Hepatocyte (in vitro differentiated cells): Measurements from ENCODE around the gene SRPRB. TPM values are rescaled to one million over a fixed set of nuclear protein-coding genes. Genes with fewer than 3 reads are reported as not detected.

ENCODE experiments used
- DNase-seq: peaks from one replicate; pipeline ENCODE4 v3.0.0-alpha.2; 2016; ENCODE audit warnings: low spot score
- H2AFZ ChIP-seq: fragments of 200-600 bp; sonication (generic); 2 replicates; pipeline ENCODE4 v1.6.0; 2016; ENCODE audit warnings: antibody characterized with exemption, mild to moderate bottlenecking
- H3K27ac ChIP-seq: fragments of 200-600 bp; sonication (generic); 2 replicates; pipeline ENCODE4 v1.5.1; 2016; ENCODE audit warnings: mild to moderate bottlenecking
- H3K27me3 ChIP-seq: fragments of 200-600 bp; sonication (generic); 2 replicates; pipeline ENCODE4 v1.6.1; 2016
- H3K36me3 ChIP-seq: fragments of 200-600 bp; sonication (generic); replicated peaks from 2 replicates; pipeline ENCODE4 v1.5.1; 2016; ENCODE audit warnings: low read depth; ENCODE audit not compliant: insufficient read depth
- H3K4me1 ChIP-seq: fragments of 200-600 bp; sonication (generic); 2 replicates; pipeline ENCODE4 v1.5.1; 2016; ENCODE audit warnings: mild to moderate bottlenecking, moderate library complexity; ENCODE audit not compliant: insufficient read depth
- H3K4me2 ChIP-seq: fragments of 200-600 bp; sonication (generic); 2 replicates; pipeline ENCODE4 v1.6.0; 2016
- H3K4me3 ChIP-seq: fragments of 200-600 bp; sonication (generic); 2 replicates; pipeline ENCODE4 v1.5.1; 2016; ENCODE audit warnings: mild to moderate bottlenecking
- H3K79me2 ChIP-seq: fragments of 200-600 bp; sonication (generic); 2 replicates; pipeline ENCODE4 v1.6.0; 2017; ENCODE audit warnings: mild to moderate bottlenecking
- H3K9me2 ChIP-seq: fragments of 200-600 bp; sonication (generic); replicated peaks from 2 replicates; pipeline ENCODE4 v1.6.0; 2017; ENCODE audit warnings: mild to moderate bottlenecking; ENCODE audit not compliant: insufficient read depth
- H3K9me3 ChIP-seq: fragments of 200-600 bp; sonication (generic); 2 replicates; pipeline ENCODE4 v1.5.1; 2016; ENCODE audit warnings: low read depth, mild to moderate bottlenecking
- H4K20me1 ChIP-seq: fragments of 200-600 bp; sonication (generic); 2 replicates; pipeline ENCODE4 v1.6.0; 2016; ENCODE audit warnings: mild to moderate bottlenecking; ENCODE audit not compliant: insufficient read depth, poor library complexity, severe bottlenecking
- CTCF ChIP-seq: fragments of 200-600 bp; sonication (generic); IDR thresholded peaks from 2 replicates; pipeline ENCODE4 v1.5.1; 2016; ENCODE audit warnings: antibody characterized with exemption, mild to moderate bottlenecking; ENCODE audit not compliant: poor library complexity
- EZH2 ChIP-seq: fragments of 200-600 bp; sonication (generic); IDR thresholded peaks from 2 replicates; pipeline ENCODE4 v1.6.1; 2016; ENCODE audit warnings: antibody characterized with exemption, mild to moderate bottlenecking, borderline replicate concordance
- EZH2phosphoT487 ChIP-seq: fragments of 200-600 bp; sonication (generic); IDR thresholded peaks from one replicate; pipeline ENCODE4 v1.6.1; 2018; ENCODE audit warnings: antibody characterized with exemption, mild to moderate bottlenecking, low read depth, moderate library complexity; ENCODE audit not compliant: unreplicated experiment, severe bottlenecking
- WGBS: methylation state at CpG from one replicate; pipeline ENCODE4 v1.1.6; 2016; ENCODE audit warnings: low lambda C conversion rate; ENCODE audit errors: missing lambda C conversion rate; 5-methylcytosine and 5-hydroxymethylcytosine counted together
- polyA plus RNA-seq: library from polyadenylated mRNA; unstranded; fragments of >200 nt; fragmentation: Nextera tagmentation; extraction: Ambion mirVana; gene quantifications from 2 replicates; pipeline ENCODE4 v1.2.1, GENCODE V29; 2016
- total RNA-seq: library from RNA; depleted of rRNA; stranded (reverse); fragments of >200 nt; gene quantifications from 2 replicates; pipeline ENCODE4 v1.2.3, GENCODE V29; 2014

SRPRB gene, protein sequence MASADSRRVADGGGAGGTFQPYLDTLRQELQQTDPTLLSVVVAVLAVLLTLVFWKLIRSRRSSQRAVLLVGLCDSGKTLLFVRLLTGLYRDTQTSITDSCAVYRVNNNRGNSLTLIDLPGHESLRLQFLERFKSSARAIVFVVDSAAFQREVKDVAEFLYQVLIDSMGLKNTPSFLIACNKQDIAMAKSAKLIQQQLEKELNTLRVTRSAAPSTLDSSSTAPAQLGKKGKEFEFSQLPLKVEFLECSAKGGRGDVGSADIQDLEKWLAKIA
- total RNA-seq: 94.3 and 94.4 TPM in 2 replicates
- 107 and 129 TPM in 2 replicates for polyA plus RNA-seq

GRCh38 chr3:133805702-133806475 lies at the start of gene SRPRB:
SRPRB (plus strand) TSS chr3:133805815; CDS start chr3:133805849, 34 bp downstream.
- Histone ChIP-seq H4K20me1 (no peaks in the 10 kb centered on the region), H3K9me3 (no peaks in the 10 kb centered on the region), H3K4me1 (peaks cover 3% of the 10 kb centered on the region), H3K36me3 (no peaks in the 10 kb centered on the region), H2AFZ (peak within 1 kb of the TSS; percentile 87), H3K27ac (peak within 1 kb of the TSS; percentile 74), H3K4me3 (peak within 1 kb of the TSS; percentile 48), H3K4me2 (peak within 1 kb of the TSS; percentile 88), H3K9me2 (no peaks in the 10 kb centered on the region), H3K27me3 (no peaks in the 10 kb centered on the region), H3K79me2 (peaks cover 30% of the 10 kb centered on the region)
- TF ChIP-seq EZH2phosphoT487: no peak
- no peak for TF ChIP-seq CTCF
- TF ChIP-seq EZH2: no peak
- DNase-seq: peak; percentile 97
- WGBS: 1% methylated on average over 53 of the region's 53 CpGs

- TF ChIP-seq CTCF: no peak
- TF ChIP-seq EZH2: no peak
- TF ChIP-seq EZH2phosphoT487: no peak
- Histone ChIP-seq H4K20me1 (no peaks in the 10 kb centered on the region), H3K79me2 (no peaks in the 10 kb centered on the region), H3K4me3 (no peak overlapping the region), H3K27me3 (peaks cover 4% of the 10 kb centered on the region), H2AFZ (no peak overlapping the region), H3K4me1 (no peaks in the 10 kb centered on the region), H3K36me3 (no peaks in the 10 kb centered on the region), H3K9me3 (no peaks in the 10 kb centered on the region), H3K9me2 (no peaks in the 10 kb centered on the region), H3K27ac (no peak overlapping the region), H3K4me2 (no peak overlapping the region)
- DNase-seq: no peak
- WGBS: 93% methylated on average over 20 of the region's 20 CpGs
Observed at GRCh38 chr3:133756716-133757694, 48.6 kb upstream of the SRPRB start.

DNA sequence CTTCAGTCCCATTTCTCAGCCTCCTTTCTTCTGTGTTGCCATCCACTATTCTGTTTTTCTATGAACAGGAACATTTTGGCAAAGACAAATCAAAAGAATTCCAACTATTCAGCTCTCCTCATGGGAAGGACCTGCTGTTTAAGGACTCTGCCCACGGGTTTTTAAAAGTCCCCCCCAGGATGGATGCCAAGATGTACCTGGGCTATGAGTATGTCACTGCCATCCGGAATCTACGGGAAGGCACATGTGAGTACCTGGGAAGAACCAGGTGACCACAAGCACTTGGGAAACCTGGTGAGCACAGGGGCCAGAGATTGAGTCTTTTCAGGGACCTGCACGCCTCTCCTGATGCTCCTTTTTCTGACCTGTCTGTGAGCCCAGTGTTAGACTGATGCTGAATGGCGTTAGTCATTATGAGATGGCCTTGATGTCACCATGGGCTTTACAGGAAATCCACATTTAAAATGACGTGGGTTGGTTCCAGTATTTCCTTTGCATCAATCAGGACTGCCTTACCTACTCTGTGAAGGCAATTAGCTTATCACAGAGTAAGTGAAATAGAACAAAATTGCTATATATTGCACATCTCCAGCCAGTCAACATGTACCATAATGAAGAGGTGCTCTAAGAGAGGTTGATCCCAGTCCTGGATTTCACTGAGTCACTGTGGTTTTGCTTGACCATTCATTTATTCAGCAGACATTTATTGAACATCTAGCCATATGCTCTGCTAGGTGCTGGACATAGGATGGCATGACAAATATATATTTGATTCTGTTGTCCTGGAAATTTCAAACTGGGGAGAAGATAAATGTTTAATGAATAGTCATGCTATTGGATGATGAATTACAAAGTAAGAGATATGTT lies 47.7 kb upstream of the SRPRB start:
- Histone ChIP-seq H3K4me1 (no peaks in the 10 kb centered on the region), H3K36me3 (no peaks in the 10 kb centered on the region), H2AFZ (no peak overlapping the region), H3K4me3 (no peak overlapping the region), H3K27me3 (peaks cover 4% of the 10 kb centered on the region), H3K9me3 (no peaks in the 10 kb centered on the region), H4K20me1 (no peaks in the 10 kb centered on the region), H3K79me2 (no peaks in the 10 kb centered on the region), H3K27ac (no peak overlapping the region), H3K4me2 (no peak overlapping the region), H3K9me2 (no peaks in the 10 kb centered on the region)
- 81% methylated on average over 6 of the region's 6 CpGs for WGBS
- no peak for DNase-seq
- TF ChIP-seq CTCF: no peak
- no peak for TF ChIP-seq EZH2phosphoT487
- TF ChIP-seq EZH2: no peak
